ENCODE results near the gene FHAD1.

DNA sequence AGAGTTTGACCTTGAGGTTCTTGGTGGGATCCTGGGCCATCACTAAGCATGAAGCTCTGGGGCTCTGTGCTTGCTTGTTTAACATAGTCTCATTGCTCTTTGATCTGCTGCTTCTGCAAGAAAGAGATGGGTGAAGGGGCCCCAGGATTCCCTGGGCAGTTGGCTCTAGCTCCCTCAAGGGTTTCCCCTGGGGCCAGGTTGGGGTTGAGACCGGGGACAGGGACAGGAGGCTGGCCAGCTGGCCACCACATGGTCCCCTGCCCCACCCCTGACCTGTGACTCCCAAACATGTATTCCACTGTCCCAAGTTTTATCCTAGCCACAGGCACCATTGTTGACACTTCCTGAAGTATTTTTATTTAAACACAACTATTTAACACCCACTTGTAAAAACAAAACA is 69.5 kb downstream of the FHAD1 start:
- TF ChIP-seq, protein P1, sequence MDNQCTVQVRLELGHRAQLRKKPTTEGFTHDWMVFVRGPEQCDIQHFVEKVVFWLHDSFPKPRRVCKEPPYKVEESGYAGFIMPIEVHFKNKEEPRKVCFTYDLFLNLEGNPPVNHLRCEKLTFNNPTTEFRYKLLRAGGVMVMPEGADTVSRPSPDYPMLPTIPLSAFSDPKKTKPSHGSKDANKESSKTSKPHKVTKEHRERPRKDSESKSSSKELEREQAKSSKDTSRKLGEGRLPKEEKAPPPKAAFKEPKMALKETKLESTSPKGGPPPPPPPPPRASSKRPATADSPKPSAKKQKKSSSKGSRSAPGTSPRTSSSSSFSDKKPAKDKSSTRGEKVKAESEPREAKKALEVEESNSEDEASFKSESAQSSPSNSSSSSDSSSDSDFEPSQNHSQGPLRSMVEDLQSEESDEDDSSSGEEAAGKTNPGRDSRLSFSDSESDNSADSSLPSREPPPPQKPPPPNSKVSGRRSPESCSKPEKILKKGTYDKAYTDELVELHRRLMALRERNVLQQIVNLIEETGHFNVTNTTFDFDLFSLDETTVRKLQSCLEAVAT (IDR thresholded peaks at IDR 0.05): no peak
- TF ChIP-seq TCF12 (IDR thresholded peaks at IDR 0.05; ENCODE audit: low read depth, low read length): no peak
- no peak for TF ChIP-seq TBL1XR1 (IDR thresholded peaks at IDR 0.05; ENCODE audit: low read depth, low read length)
- TF ChIP-seq, protein P2, sequence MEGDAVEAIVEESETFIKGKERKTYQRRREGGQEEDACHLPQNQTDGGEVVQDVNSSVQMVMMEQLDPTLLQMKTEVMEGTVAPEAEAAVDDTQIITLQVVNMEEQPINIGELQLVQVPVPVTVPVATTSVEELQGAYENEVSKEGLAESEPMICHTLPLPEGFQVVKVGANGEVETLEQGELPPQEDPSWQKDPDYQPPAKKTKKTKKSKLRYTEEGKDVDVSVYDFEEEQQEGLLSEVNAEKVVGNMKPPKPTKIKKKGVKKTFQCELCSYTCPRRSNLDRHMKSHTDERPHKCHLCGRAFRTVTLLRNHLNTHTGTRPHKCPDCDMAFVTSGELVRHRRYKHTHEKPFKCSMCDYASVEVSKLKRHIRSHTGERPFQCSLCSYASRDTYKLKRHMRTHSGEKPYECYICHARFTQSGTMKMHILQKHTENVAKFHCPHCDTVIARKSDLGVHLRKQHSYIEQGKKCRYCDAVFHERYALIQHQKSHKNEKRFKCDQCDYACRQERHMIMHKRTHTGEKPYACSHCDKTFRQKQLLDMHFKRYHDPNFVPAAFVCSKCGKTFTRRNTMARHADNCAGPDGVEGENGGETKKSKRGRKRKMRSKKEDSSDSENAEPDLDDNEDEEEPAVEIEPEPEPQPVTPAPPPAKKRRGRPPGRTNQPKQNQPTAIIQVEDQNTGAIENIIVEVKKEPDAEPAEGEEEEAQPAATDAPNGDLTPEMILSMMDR (IDR thresholded peaks at IDR 0.05 in 2 of 3, conservative IDR thresholded peaks at IDR 0.05 in 1 of 3; ENCODE audit: control insufficient read depth in 2 of 3, extremely low read depth in 1 of 3, insufficient read depth in 1 of 3, low read depth in 3 of 3, low read length in 3 of 3): no peak
- no peak for TF ChIP-seq POLR2A (IDR thresholded peaks at IDR 0.05; ENCODE audit: low read depth, low read length)
- TF ChIP-seq KLF5 (IDR thresholded peaks at IDR 0.05; ENCODE audit: partially characterized antibody): no peak
- TF ChIP-seq GABPA (IDR thresholded peaks at IDR 0.05; ENCODE audit: low read depth): no peak
- no peak for TF ChIP-seq BACH1 (IDR thresholded peaks at IDR 0.05; ENCODE audit: borderline replicate concordance)
- TF ChIP-seq NFYA (IDR thresholded peaks at IDR 0.05; ENCODE audit: borderline replicate concordance, low read depth, low read length): no peak
- no peak for TF ChIP-seq SRF (IDR thresholded peaks at IDR 0.05; ENCODE audit: low read depth in 2 of 2, low read length in 2 of 2)
- TF ChIP-seq SREBF2 (IDR thresholded peaks at IDR 0.05; ENCODE audit: low read length): no peak
- TF ChIP-seq SP1 (IDR thresholded peaks at IDR 0.05; ENCODE audit: low read depth, low read length): no peak
- TF ChIP-seq TARDBP (IDR thresholded peaks at IDR 0.05; ENCODE audit: borderline replicate concordance): no peak
